HepG2 (cell line): ENCODE measurements around the gene SOAT1. TPM values are rescaled to one million over a fixed set of nuclear protein-coding genes. Genes with fewer than 3 reads are reported as not detected.

Experiments used
- ATAC-seq: fragments of 200-7000 bp; cut with Tn5 transposase; 3 replicates; pipeline ENCODE4 v1.9.1; 2020; ENCODE audit warnings: mild to moderate bottlenecking, moderate library complexity
- BruUV-seq: library from RNA; stranded (reverse); fragments of 400-500 nt; replicated peaks from 2 replicates; lab custom pipeline; 2021; lab: Mats Ljungman, UMichigan
- CTCF ChIA-PET: fragments of 300-600 bp; formaldehyde crosslinking; extraction: SDS; loops from one replicate; lab custom pipeline; 2021; ENCODE audit warnings: low total read pairs, inconsistent platforms, low intra/inter-chr PET ratio; lab: Yijun Ruan, JAX
- POLR2A ChIA-PET: fragments of 350-600 bp; sonication (Branson Sonifier 250); formaldehyde crosslinking; loops from one replicate; lab custom pipeline; 2020; ENCODE audit warnings: antibody characterized with exemption, inconsistent platforms; lab: Yijun Ruan, JAX
- DNase-seq: peaks from one replicate; pipeline ENCODE4 v3.0.0-alpha.2; 2015; ENCODE audit warnings: low spot score
- FAIRE-seq: peaks from 3 replicates; lab custom pipeline; 2011; peaks lifted over from hg19 to GRCh38; lab: Jason Lieb, UNC
- H2AFZ ChIP-seq: one replicate; pipeline ENCODE4 v1.6.1; 2011; ENCODE audit warnings: low read length, inconsistent platforms
- H3K27ac ChIP-seq: fragments of 300-600 bp; 3 replicates; pipeline ENCODE4 v1.8.0; 2011; ENCODE audit warnings: mixed run types, mild to moderate bottlenecking, mixed read lengths, low read length, inconsistent platforms; ENCODE audit not compliant: insufficient read depth; ENCODE audit errors: extremely low read length
- H3K27me3 ChIP-seq, 2 experiments: fragments of 200-600 bp in 1 of 2; 2 replicates in 1 of 2; 3 replicates in 1 of 2; pipeline versions ENCODE4 v1.6.0 to v1.8.0; 2011; ENCODE audit warnings: low read length in 2 of 2, mild to moderate bottlenecking in 2 of 2, moderate library complexity in 2 of 2, inconsistent platforms in 1 of 2; ENCODE audit not compliant: insufficient read depth in 2 of 2, control insufficient read depth in 1 of 2
- H3K36me3 ChIP-seq, 2 experiments: fragments of 200-600 bp in 1 of 2; replicated peaks in 1 of 2; 2 replicates in 1 of 2; 3 replicates in 1 of 2; pipeline versions ENCODE4 v1.5.1 to v1.8.0; 2011; ENCODE audit warnings: low read length in 2 of 2, inconsistent platforms in 1 of 2; ENCODE audit not compliant: insufficient read depth in 2 of 2, control insufficient read depth in 1 of 2
- H3K4me1 ChIP-seq: 2 replicates; pipeline ENCODE4 v1.5.1; 2012; ENCODE audit warnings: low read length, inconsistent platforms; ENCODE audit not compliant: insufficient read depth
- H3K4me2 ChIP-seq: 2 replicates; pipeline ENCODE4 v1.6.0; 2011; ENCODE audit warnings: low read depth, low read length, inconsistent platforms
- H3K4me3 ChIP-seq, 3 experiments: fragments of 200-600 bp in 1 of 3; sonication (generic), shearing (Covaris generic) in 1 of 3; replicated peaks in 1 of 3; 2 replicates each; pipeline ENCODE4 v1.5.1; 2011 to 2016; ENCODE audit warnings: low read length in 3 of 3, inconsistent platforms in 2 of 3, low read depth in 2 of 3, mild to moderate bottlenecking in 2 of 3, control low read depth in 1 of 3, mixed read lengths in 1 of 3; ENCODE audit not compliant: insufficient read depth in 1 of 3
- H3K79me2 ChIP-seq: one replicate; pipeline ENCODE4 v1.6.1; 2011; ENCODE audit warnings: low read length, inconsistent platforms; ENCODE audit not compliant: insufficient read depth
- H3K9ac ChIP-seq: 2 replicates; pipeline ENCODE4 v1.6.0; 2011; ENCODE audit warnings: mild to moderate bottlenecking, low read depth, low read length, inconsistent platforms; ENCODE audit not compliant: insufficient read depth
- H3K9me3 ChIP-seq: 2 replicates; pipeline ENCODE4 v1.5.1; 2012; ENCODE audit warnings: mild to moderate bottlenecking, low read length
- H4K20me1 ChIP-seq: 2 replicates; pipeline ENCODE4 v1.6.0; 2011; ENCODE audit warnings: inconsistent platforms, mild to moderate bottlenecking, low read length, moderate library complexity; ENCODE audit not compliant: insufficient read depth
- DNMT3B ChIP-seq: conservative IDR thresholded peaks from 2 replicates; pipeline ENCODE4 v1.6.1; 2016; ENCODE audit warnings: missing biosample characterization, control low read depth
- GFI1 ChIP-seq: sonication (generic); formaldehyde crosslinking; IDR thresholded peaks from 2 replicates; pipeline ENCODE4 v1.5.0; 2020; ENCODE audit warnings: missing genetic modification reagents, mild to moderate bottlenecking, borderline replicate concordance
- HOXA3 ChIP-seq: sonication (generic); formaldehyde crosslinking; IDR thresholded peaks from 2 replicates; pipeline ENCODE4 v1.5.0; 2020; ENCODE audit warnings: missing genetic modification reagents
- RAD21 ChIP-seq: fragments of 450-650 bp; formaldehyde crosslinking; IDR thresholded peaks from 2 replicates; pipeline ENCODE4 v1.5.0; 2020; ENCODE audit warnings: mild to moderate bottlenecking
- RELA ChIP-seq: sonication (generic); formaldehyde crosslinking; IDR thresholded peaks from 2 replicates; pipeline ENCODE4 v1.4.0; 2020; ENCODE audit warnings: missing genetic modification reagents
- REXO4 ChIP-seq: sonication (generic); formaldehyde crosslinking; IDR thresholded peaks from 2 replicates; pipeline ENCODE4 v1.8.0; 2022; ENCODE audit warnings: missing genetic modification reagents, mild to moderate bottlenecking, borderline replicate concordance
- YEATS4 ChIP-seq: sonication (generic); formaldehyde crosslinking; IDR thresholded peaks from 2 replicates; pipeline ENCODE4 v1.4.0; 2020; ENCODE audit warnings: missing genetic modification reagents, borderline replicate concordance
- ZBTB8A ChIP-seq: sonication (generic); formaldehyde crosslinking; IDR thresholded peaks from 2 replicates; pipeline ENCODE4 v1.4.0; 2020; ENCODE audit warnings: mild to moderate bottlenecking, low read depth, missing genetic modification reagents, borderline replicate concordance
- ZFP1 ChIP-seq: IDR thresholded peaks from 2 replicates; pipeline ENCODE4 v1.6.1; 2016
- ZFYVE20 ChIP-seq: sonication (generic); formaldehyde crosslinking; IDR thresholded peaks from 2 replicates; pipeline ENCODE4 v1.8.0; 2023; ENCODE audit warnings: low read depth, mild to moderate bottlenecking, moderate library complexity, missing genetic modification reagents, borderline replicate concordance
- ZNF589 ChIP-seq: sonication (generic); formaldehyde crosslinking; conservative IDR thresholded peaks from 2 replicates; pipeline ENCODE4 v1.8.0; 2022; ENCODE audit warnings: mild to moderate bottlenecking, moderate library complexity, missing genetic modification reagents
- WGBS: methylation state at CpG from one replicate; pipeline ENCODE4 v1.1.6; 2017; ENCODE audit warnings: low lambda C conversion rate; 5-methylcytosine and 5-hydroxymethylcytosine counted together
- in situ Hi-C: cut with HindIII; loops from 2 replicates; pipeline ENCODE4 v1.10.0; 2017; ENCODE audit warnings: low pct_unique_long_range_greater_than_20kb; ENCODE audit not compliant: extremely low pct_ligation_motif_present
- intact Hi-C: fragments of 100-400 bp; cut with micrococcal nuclease; formaldehyde crosslinking; loops from one replicate; pipeline ENCODE4 v1.10.0; 2022; ENCODE audit not compliant: unreplicated experiment
- polyA plus RNA-seq, 8 experiments: library from polyadenylated mRNA; depleted of rRNA in 3 of 8; stranded (reverse) in 7 of 8; unstranded in 1 of 8; fragments of >200 nt; fragmentation: Illumina TruSeq in 4 of 8; extraction: Trizol in 4 of 8; gene quantifications; 2 replicates each; pipeline versions ENCODE4 v1.2.1 to v1.2.3, GENCODE V29; 2011 to 2016; ENCODE audit warnings: low read depth in 4 of 8, missing spikeins in 1 of 8, mixed read lengths in 1 of 8; ENCODE audit not compliant: insufficient read depth in 1 of 8
- total RNA-seq, 5 experiments: library from RNA; depleted of rRNA; stranded (reverse); fragments of >200 nt; fragmentation: Illumina TruSeq; extraction: Trizol; gene quantifications; 2 replicates each; pipeline ENCODE4 v1.2.3, GENCODE V29; 2016; ENCODE audit warnings: low read depth in 1 of 5
- TF ChIP-seq, protein P1 (sequence below): sonication (generic); formaldehyde crosslinking; IDR thresholded peaks from 2 replicates; pipeline ENCODE4 v1.4.0; 2020; ENCODE audit warnings: missing genetic modification reagents, borderline replicate concordance
- TF ChIP-seq, protein P2 (sequence below): sonication (generic); formaldehyde crosslinking; IDR thresholded peaks from 2 replicates; pipeline ENCODE4 v1.5.0; 2020; ENCODE audit warnings: missing genetic modification reagents, mild to moderate bottlenecking, borderline replicate concordance
- TF ChIP-seq, protein P3 (sequence below): sonication (generic); formaldehyde crosslinking; IDR thresholded peaks from 2 replicates; pipeline ENCODE4 v1.4.0; 2020; ENCODE audit warnings: missing genetic modification reagents; ENCODE audit errors: not compliant biosample characterization
- TF ChIP-seq, protein P4 (sequence below): IDR thresholded peaks from 2 replicates; pipeline ENCODE4 v1.6.1; 2016

The SOAT1 gene
- total and polyA plus RNA-seq, 2 of the 13 experiments (the other 11 are each of a cell fraction or from before 2014, with no cell fraction given): 22.3 to 52.0 TPM

DNA sequence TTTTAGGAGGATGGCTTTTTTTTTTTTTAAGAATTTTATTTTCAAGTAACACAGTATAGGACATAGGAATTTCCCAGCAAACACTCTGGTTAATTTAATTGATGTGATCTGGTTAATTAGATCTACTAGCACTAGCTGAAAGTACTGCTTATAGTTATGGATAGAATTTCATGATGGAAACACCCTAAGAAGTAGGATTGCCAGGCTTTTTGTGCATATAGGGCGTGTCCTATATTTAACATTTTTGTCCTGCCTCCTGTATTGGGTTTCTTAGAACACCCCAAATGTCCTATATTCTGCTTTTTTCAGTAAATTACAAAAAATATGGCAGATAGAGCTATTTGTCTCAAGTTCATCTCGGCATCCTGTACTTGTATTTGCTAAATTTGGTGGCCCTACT is 58.6 kb downstream of the SOAT1 start (continued):
- TF ChIP-seq, protein P1, sequence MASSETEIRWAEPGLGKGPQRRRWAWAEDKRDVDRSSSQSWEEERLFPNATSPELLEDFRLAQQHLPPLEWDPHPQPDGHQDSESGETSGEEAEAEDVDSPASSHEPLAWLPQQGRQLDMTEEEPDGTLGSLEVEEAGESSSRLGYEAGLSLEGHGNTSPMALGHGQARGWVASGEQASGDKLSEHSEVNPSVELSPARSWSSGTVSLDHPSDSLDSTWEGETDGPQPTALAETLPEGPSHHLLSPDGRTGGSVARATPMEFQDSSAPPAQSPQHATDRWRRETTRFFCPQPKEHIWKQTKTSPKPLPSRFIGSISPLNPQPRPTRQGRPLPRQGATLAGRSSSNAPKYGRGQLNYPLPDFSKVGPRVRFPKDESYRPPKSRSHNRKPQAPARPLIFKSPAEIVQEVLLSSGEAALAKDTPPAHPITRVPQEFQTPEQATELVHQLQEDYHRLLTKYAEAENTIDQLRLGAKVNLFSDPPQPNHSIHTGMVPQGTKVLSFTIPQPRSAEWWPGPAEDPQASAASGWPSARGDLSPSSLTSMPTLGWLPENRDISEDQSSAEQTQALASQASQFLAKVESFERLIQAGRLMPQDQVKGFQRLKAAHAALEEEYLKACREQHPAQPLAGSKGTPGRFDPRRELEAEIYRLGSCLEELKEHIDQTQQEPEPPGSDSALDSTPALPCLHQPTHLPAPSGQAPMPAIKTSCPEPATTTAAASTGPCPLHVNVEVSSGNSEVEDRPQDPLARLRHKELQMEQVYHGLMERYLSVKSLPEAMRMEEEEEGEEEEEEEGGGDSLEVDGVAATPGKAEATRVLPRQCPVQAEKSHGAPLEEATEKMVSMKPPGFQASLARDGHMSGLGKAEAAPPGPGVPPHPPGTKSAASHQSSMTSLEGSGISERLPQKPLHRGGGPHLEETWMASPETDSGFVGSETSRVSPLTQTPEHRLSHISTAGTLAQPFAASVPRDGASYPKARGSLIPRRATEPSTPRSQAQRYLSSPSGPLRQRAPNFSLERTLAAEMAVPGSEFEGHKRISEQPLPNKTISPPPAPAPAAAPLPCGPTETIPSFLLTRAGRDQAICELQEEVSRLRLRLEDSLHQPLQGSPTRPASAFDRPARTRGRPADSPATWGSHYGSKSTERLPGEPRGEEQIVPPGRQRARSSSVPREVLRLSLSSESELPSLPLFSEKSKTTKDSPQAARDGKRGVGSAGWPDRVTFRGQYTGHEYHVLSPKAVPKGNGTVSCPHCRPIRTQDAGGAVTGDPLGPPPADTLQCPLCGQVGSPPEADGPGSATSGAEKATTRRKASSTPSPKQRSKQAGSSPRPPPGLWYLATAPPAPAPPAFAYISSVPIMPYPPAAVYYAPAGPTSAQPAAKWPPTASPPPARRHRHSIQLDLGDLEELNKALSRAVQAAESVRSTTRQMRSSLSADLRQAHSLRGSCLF: no peak

DNA sequence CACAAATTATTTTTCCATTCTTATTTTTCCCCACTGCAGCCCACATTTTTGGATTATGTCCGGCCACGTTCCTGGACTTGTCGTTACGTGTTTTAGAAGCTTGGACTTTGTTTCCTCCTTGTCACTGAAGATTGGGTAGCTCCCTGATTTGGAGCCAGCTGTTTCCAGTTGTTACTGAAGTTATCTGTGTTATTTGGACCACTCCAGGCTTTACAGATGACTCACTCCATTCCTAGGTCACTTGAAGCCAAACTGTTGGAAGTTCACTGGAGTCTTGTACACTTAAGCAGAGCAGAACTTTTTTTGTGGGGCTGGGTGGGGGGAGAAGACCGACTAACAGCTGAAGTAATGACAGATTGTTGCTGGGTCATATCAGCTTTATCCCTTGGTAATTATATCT is 59.9 kb downstream of the SOAT1 start:
- DNase-seq (no peak), FAIRE-seq (no peak), ATAC-seq (no peak)
- BruUV-seq: no TSS peak
- no peak overlapping the region for H3K4me2 ChIP-seq
- intact Hi-C loops: no loop called here
- no peak overlapping the region for H2AFZ ChIP-seq
- no peaks in the 10 kb centered on the region for H3K4me1 ChIP-seq
- H3K27ac ChIP-seq: no peak overlapping the region
- in situ Hi-C loops: loop anchor here (25.0 kb wide), 1 partner anchor 591 kb away; no protein-coding TSS in a partner anchor
- peaks cover 2 to 25% of the 10 kb centered on the region in 2 experiments; a peak in 2 of 5 replicates for H3K36me3 ChIP-seq
- no peaks in the 10 kb centered on the region for H3K27me3 ChIP-seq
- H3K4me3 ChIP-seq: no peak overlapping the region
- 97% methylated on average over 5 of the region's 5 CpGs for WGBS
- ChIA-PET CTCF (no interaction called here), POLR2A (no interaction called here)
- no peaks in the 10 kb centered on the region for H4K20me1 ChIP-seq
- no peaks in the 10 kb centered on the region for H3K9me3 ChIP-seq
- H3K79me2 ChIP-seq: no peaks in the 10 kb centered on the region
- no peak for TF ChIP-seq ZBTB8A (CRISPR knock-in tag)
- TF ChIP-seq DNMT3B (CRISPR knock-in tag): no peak
- TF ChIP-seq ZFYVE20 (CRISPR knock-in tag): no peak
- TF ChIP-seq, protein P2, sequence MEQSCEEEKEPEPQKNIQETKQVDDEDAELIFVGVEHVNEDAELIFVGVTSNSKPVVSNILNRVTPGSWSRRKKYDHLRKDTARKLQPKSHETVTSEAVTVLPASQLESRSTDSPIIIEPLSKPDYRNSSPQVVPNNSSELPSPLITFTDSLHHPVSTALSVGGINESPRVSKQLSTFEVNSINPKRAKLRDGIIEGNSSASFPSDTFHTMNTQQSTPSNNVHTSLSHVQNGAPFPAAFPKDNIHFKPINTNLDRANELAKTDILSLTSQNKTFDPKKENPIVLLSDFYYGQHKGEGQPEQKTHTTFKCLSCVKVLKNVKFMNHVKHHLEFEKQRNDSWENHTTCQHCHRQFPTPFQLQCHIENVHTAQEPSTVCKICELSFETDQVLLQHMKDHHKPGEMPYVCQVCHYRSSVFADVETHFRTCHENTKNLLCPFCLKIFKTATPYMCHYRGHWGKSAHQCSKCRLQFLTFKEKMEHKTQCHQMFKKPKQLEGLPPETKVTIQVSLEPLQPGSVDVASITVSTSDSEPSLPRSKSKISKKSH (CRISPR knock-in tag): no peak
- TF ChIP-seq RAD21: no peak
- TF ChIP-seq RELA: no peak
- TF ChIP-seq, protein P3, sequence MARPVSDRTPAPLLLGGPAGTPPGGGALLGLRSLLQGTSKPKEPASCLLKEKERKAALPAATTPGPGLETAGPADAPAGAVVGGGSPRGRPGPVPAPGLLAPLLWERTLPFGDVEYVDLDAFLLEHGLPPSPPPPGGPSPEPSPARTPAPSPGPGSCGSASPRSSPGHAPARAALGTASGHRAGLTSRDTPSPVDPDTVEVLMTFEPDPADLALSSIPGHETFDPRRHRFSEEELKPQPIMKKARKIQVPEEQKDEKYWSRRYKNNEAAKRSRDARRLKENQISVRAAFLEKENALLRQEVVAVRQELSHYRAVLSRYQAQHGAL: no peak
- TF ChIP-seq HOXA3: no peak
- TF ChIP-seq GFI1 (CRISPR knock-in tag): no peak
- no peak for TF ChIP-seq ZFP1
- no peak for TF ChIP-seq REXO4
- TF ChIP-seq ZNF589 (CRISPR knock-in tag): no peak
- TF ChIP-seq, protein P4, sequence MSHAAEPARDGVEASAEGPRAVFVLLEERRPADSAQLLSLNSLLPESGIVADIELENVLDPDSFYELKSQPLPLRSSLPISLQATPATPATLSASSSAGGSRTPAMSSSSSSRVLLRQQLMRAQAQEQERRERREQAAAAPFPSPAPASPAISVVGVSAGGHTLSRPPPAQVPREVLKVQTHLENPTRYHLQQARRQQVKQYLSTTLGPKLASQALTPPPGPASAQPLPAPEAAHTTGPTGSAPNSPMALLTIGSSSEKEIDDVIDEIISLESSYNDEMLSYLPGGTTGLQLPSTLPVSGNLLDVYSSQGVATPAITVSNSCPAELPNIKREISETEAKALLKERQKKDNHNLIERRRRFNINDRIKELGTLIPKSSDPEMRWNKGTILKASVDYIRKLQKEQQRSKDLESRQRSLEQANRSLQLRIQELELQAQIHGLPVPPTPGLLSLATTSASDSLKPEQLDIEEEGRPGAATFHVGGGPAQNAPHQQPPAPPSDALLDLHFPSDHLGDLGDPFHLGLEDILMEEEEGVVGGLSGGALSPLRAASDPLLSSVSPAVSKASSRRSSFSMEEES: no peak
- no peak for TF ChIP-seq YEATS4 (CRISPR knock-in tag)
- no peak overlapping the region for H3K9ac ChIP-seq
